GM15510 (cell line): Measurements from ENCODE around the gene PSMB9.

ENCODE experiments used
- POLR2A ChIP-seq: IDR thresholded peaks from 3 replicates; pipeline ENCODE4 v1.6.1; 2011; ENCODE audit warnings: borderline replicate concordance; ENCODE audit not compliant: insufficient read length; ENCODE audit errors: extremely low read depth

PSMB9 gene

GRCh38 chr6:32867554-32868256, 13.7 kb downstream of the PSMB9 start:
- no peak for TF ChIP-seq POLR2A

GRCh38 chr6:32868257-32868788, 14.3 kb downstream of the PSMB9 start:
- TF ChIP-seq POLR2A, result no peak

- no peak for TF ChIP-seq POLR2A
These were observed 22.6 kb downstream of the PSMB9 start for GRCh38 chr6:32876603-32877002.

- no peak for TF ChIP-seq POLR2A
These were observed 25.7 kb downstream of the PSMB9 start for GRCh38 chr6:32879691-32880090.

GRCh38 chr6:32882879-32883250, 28.9 kb downstream of the PSMB9 start:
- no peak for TF ChIP-seq POLR2A

- TF ChIP-seq POLR2A, result no peak
These were observed 29.8 kb downstream of the PSMB9 start for GRCh38 chr6:32883789-32884188.

GRCh38 chr6:32885698-32886286, 31.8 kb downstream of the PSMB9 start:
- no peak for TF ChIP-seq POLR2A

GRCh38 chr6:32886681-32887383, 32.8 kb downstream of the PSMB9 start:
- TF ChIP-seq POLR2A, result no peak

GRCh38 chr6:32887616-32888015, 33.6 kb downstream of the PSMB9 start:
- TF ChIP-seq POLR2A, result no peak

- TF ChIP-seq POLR2A, result no peak
These were observed 34.6 kb downstream of the PSMB9 start for GRCh38 chr6:32888576-32888975.

- no peak for TF ChIP-seq POLR2A
These were observed 35.5 kb downstream of the PSMB9 start for GRCh38 chr6:32889533-32889932.

GRCh38 chr6:32890831-32891230, 36.8 kb downstream of the PSMB9 start:
- no peak for TF ChIP-seq POLR2A

- TF ChIP-seq POLR2A, result peak; percentile 83
These were observed 40.4 kb downstream of the PSMB9 start for GRCh38 chr6:32894085-32895005.

GRCh38 chr6:32895006-32895345, 41.0 kb downstream of the PSMB9 start:
- no peak for TF ChIP-seq POLR2A

- TF ChIP-seq POLR2A, result no peak
These were observed 50.0 kb downstream of the PSMB9 start for GRCh38 chr6:32903952-32904351.
